HG03039 (cell line): ENCODE measurements around the gene EFCAB6.

Source experiments
- ATAC-seq: cut with Tn5 transposase; IDR thresholded peaks from one replicate; pipeline ENCODE4 v1.9.1; 2021; ENCODE audit warnings: mild to moderate bottlenecking, moderate library complexity; ENCODE audit not compliant: unreplicated experiment

EFCAB6 gene

GRCh38 chr22:43812149-43812842, at the start of gene EFCAB6:
EFCAB6 (minus strand) TSS chr22:43812305; CDS start chr22:43782318, 29,987 bp downstream.
- ATAC-seq, result peak; percentile 85

GRCh38 chr22:43861529-43861928, 49.4 kb upstream of the EFCAB6 start:
- no peak for ATAC-seq

GRCh38 chr22:43860831-43861230, 48.7 kb upstream of the EFCAB6 start:
- ATAC-seq, result no peak

- ATAC-seq, result no peak
Measured at GRCh38 chr22:43860126-43860525, 48.0 kb upstream of the EFCAB6 start.

GRCh38 chr22:43859621-43860020, 47.5 kb upstream of the EFCAB6 start:
- ATAC-seq, result no peak

GRCh38 chr22:43859176-43859575, 47.1 kb upstream of the EFCAB6 start:
- ATAC-seq, result no peak

- no peak for ATAC-seq
Measured at GRCh38 chr22:43858156-43858895, 46.2 kb upstream of the EFCAB6 start.

GRCh38 chr22:43857367-43857766, 45.3 kb upstream of the EFCAB6 start:
- no peak for ATAC-seq

- ATAC-seq, result no peak
Measured at GRCh38 chr22:43855431-43855830, 43.3 kb upstream of the EFCAB6 start.

GRCh38 chr22:43854786-43855271, 42.7 kb upstream of the EFCAB6 start:
- ATAC-seq, result no peak

- ATAC-seq, result no peak
Measured at GRCh38 chr22:43854121-43854785, 42.1 kb upstream of the EFCAB6 start.

GRCh38 chr22:43853328-43853931, 41.3 kb upstream of the EFCAB6 start:
- no peak for ATAC-seq

GRCh38 chr22:43852573-43853327, 40.6 kb upstream of the EFCAB6 start:
- ATAC-seq, result no peak

- no peak for ATAC-seq
Measured at GRCh38 chr22:43851979-43852307, 39.8 kb upstream of the EFCAB6 start.

- no peak for ATAC-seq
Measured at GRCh38 chr22:43851058-43851978, 39.2 kb upstream of the EFCAB6 start.

- ATAC-seq, result no peak
Measured at GRCh38 chr22:43850529-43850928, 38.4 kb upstream of the EFCAB6 start.

GRCh38 chr22:43849731-43850130, 37.6 kb upstream of the EFCAB6 start:
- no peak for ATAC-seq

- no peak for ATAC-seq
Measured at GRCh38 chr22:43848366-43849171, 36.5 kb upstream of the EFCAB6 start.
